Coronary artery (tissue), 2 donors: ENCODE measurements around the gene JTB.

Experiments used
- DNase-seq: peaks from one replicate; pipeline ENCODE4 v3.0.0-alpha.2; 2017; ENCODE audit warnings: low spot score
- H3K27ac ChIP-seq, 2 donors: fragments of 200-600 bp; sonication (generic); one replicate each; pipeline ENCODE4 v1.5.1; 2016 to 2019
- H3K4me3 ChIP-seq: fragments of 200-600 bp; sonication (generic); 2 replicates; pipeline ENCODE4 v1.5.1; 2016; ENCODE audit warnings: mild to moderate bottlenecking, moderate library complexity
- TF ChIP-seq, protein P1 (sequence below): fragments of 200-600 bp; sonication (generic); IDR thresholded peaks from one replicate; pipeline ENCODE4 v1.5.1; 2019; ENCODE audit warnings: antibody characterized with exemption

The JTB gene

DNA sequence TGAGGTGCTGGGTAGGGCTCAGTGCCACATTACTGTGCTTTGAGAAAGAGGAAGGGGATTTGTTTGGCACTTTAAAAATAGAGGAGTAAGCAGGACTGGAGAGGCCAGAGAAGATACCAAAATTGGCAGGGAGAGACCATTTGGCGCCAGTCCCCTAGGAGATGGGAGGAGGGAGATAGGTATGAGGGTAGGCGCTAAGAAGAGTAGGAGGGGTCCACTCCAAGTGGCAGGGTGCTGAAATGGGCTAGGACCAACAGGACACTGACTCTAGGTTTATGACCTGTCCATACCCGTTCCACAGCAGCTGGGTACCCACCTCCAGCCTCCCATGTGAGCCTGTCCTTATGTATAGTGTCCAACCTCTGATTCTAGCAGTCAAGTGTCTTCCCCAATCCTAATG is 18.0 kb downstream of the JTB start:
- Histone ChIP-seq H3K4me3 (no peak overlapping the region), H3K27ac (peak overlapping the region; percentile 79 to 96)
- TF ChIP-seq, protein P1, sequence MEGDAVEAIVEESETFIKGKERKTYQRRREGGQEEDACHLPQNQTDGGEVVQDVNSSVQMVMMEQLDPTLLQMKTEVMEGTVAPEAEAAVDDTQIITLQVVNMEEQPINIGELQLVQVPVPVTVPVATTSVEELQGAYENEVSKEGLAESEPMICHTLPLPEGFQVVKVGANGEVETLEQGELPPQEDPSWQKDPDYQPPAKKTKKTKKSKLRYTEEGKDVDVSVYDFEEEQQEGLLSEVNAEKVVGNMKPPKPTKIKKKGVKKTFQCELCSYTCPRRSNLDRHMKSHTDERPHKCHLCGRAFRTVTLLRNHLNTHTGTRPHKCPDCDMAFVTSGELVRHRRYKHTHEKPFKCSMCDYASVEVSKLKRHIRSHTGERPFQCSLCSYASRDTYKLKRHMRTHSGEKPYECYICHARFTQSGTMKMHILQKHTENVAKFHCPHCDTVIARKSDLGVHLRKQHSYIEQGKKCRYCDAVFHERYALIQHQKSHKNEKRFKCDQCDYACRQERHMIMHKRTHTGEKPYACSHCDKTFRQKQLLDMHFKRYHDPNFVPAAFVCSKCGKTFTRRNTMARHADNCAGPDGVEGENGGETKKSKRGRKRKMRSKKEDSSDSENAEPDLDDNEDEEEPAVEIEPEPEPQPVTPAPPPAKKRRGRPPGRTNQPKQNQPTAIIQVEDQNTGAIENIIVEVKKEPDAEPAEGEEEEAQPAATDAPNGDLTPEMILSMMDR = no peak
- no peak for DNase-seq

DNA sequence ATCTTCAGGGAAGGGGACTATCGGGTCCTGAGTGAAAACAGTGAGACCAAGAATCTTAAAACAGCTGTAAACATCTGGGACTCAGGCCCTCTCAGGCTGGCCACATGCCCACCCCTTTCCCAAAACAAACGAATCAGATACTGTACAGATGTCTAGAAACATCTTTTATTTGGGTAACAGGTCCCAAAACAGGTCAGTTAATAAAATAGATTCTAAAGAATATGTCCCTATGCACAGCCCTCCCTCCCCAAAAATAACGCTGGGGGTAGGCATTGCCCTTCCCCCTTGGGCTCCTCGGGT is 18.6 kb downstream of the JTB start:
- peak overlapping the region; percentile 91 for H3K4me3 ChIP-seq
- peak overlapping the region; percentile 79 to 96 for H3K27ac ChIP-seq
- TF ChIP-seq, protein P1 = no peak
- no peak for DNase-seq

DNA sequence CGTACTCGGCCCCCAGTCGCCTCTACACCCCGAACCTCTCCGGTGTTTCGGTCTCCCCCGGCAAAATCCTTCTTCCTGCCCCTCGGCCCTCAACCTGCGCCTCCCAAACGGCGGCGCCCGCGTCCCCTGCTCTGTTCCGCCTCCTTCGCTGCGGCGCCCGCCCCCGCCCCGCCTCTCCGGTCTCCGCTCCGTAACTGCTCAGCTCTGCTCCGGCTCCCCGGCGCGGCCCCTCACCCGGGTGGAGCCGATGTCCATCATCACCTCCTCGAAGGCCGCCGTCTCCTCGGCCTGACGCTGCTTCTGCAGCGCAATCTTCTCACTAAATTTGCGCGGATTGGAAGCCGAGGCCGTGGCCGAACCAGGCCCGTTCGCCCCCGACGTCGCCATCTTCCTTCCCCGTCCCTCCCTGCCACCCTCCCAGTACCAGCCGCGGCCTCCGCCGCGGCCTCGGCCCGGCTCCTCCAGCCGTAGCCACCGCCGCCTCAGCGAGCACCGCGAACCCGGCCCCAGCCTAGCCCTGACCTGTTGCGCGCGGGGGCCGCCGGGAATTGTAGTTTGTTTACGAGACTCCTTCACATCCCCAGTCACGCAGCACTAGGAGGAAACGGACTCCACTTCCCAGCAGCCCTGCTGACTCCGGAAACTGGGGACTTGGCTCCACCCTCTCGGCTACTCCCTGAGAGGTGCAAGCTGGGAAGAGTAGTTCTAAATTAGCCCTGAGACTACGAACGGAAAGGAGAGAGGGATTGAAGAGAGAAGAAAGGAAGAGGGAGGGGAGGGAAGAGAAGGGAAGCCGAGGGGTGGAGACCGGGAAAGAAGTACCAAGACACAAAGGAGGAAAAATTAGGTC is 19.1 kb downstream of the JTB start, which contains the start of gene CRTC2:
CRTC2 (minus strand) TSS at position 502 of the 850 bp plus-strand sequence; CDS start at position 387, 115 bp downstream.
- H3K27ac ChIP-seq = peak within 1 kb of the TSS; percentile 79 to 96
- TF ChIP-seq, protein P1 = no peak
- DNase-seq = peak; percentile 99
- peak within 1 kb of the TSS; percentile 91 for H3K4me3 ChIP-seq

DNA sequence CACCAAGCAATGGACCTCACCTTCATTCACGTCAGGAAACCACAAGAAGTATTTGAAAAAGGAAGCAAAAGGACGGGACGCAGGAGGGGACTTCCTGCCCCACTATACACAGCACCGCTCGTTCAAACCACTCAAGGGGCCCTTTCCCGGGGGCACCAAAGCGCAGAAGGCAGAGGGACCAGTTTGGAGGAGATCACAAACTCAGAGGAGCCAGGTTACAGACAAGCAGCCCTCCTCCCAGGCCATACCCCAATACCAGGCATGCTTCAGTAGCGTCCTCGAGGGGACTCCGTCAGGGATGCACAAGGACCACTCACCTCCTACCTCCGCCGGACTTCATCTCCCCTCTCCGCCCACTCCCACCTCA is 19.7 kb downstream of the JTB start:
- no peak for DNase-seq

DNA sequence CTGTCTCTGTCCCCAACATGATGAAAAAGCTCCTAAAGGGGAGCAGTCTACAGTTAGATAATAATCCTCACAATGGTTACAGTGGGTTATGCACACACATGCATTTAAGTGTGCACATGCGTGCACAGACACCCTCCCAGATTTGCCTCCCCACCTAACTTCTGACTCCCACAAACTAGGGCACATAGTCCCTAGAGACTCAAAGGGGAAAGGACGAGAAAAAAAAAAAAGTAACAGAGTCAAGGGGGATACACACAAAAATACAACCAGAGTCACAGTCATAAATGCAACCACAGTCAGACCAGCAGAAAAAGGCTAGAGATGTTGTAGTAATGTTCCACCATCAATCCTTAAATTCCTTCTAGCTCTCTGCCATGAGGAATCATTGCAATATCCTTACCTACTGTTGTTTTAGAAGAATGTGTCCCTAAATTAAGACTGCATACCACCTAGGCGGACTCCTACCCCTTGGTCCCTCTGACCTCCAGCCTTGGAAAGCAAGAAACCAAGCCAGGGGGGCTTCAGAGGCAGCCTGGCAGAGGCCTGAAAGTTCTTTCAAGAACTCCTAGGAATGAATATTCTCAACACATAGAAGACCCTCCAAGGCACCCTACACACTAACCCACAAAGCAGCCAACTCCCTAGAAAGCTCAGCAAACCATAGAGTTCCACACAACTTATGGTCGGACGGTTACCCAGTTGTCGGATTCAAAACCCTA is 20.3 kb downstream of the JTB start:
- no peak for DNase-seq
- TF ChIP-seq, protein P1 = no peak
- Histone ChIP-seq H3K27ac (peak overlapping the region; percentile 79 to 96), H3K4me3 (peak overlapping the region; percentile 91)

More for the DNA sequence above, 19.7 kb downstream of the JTB start:
- TF ChIP-seq, protein P1 = no peak
- peak overlapping the region; percentile 79 to 96 for H3K27ac ChIP-seq
- H3K4me3 ChIP-seq = peak overlapping the region; percentile 91

DNA sequence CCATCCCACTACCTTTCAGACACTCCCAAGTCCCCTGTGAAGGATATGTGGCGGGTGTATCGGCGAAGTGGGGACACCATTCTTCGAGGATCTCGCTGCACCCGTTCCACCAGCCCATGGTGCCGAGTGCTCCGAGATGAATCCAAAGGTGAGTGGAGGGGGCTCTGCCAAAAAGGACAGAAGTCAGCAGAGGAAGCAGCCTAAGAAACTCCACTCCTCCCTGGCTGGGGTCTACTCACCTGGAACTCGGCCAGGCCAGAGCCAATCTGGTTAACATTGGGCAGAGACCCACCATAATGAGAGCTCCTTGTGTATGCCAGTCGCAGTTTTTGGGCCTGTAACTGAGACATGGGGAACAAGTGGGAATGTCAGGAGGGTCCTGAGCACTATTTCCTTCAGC is 22.6 kb downstream of the JTB start:
- no peak for DNase-seq
- TF ChIP-seq, protein P1 = no peak
- no peak overlapping the region for H3K27ac ChIP-seq
- no peak overlapping the region for H3K4me3 ChIP-seq
